LoVo (cell line): ENCODE measurements around the gene PPP1R26.
"Not testable (repeated sequence)": the region's sequence is repeated elsewhere in the genome, so short reads cannot be mapped to it uniquely, and the experiment has no call there.

Experiments
- DNase-seq: peaks from one replicate; pipeline ENCODE4 v3.0.0-alpha.2; 2016; ENCODE audit warnings: low spot score

PPP1R26 gene

GRCh38 chr9:135521608-135522095, 42.1 kb downstream of the PPP1R26 start:
- DNase-seq = no peak

DNA sequence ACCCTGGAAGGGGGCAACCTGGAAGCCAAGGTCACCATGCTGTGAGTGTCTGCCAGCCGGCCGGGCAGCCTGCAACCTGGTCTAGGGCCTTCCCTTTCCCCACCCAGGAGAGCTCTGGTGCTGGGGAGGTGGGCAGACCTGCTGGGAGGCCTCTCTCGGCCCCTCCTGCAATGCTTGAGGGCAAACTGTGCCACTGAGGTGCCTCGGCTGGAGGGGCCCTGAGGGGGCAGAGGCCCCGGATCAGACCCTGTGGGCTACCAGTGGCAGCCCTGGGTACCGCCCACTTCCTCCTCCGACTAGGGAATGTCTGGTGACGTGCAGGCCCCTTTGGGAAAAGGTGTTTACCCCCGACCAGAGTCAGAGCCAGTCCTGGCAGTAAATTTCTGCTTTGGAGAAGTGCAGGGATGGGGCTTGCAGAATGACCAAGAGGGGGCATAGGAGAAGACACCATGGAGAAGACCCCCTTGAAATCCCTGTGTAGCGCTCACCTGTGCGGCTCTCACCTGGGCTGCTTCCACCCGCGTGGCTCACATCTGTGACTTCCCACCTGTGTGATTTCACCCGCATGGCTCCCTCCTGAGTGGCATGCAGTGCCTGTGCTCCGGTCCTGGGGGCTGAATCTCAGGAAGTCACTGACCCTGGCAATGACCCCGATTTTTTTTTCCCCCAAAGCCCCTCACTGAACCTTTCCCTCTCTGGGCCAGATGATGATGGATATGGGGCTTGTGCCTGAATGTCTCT, 42.7 kb downstream of the PPP1R26 start:
- DNase-seq = no peak

- DNase-seq = no peak
These were observed 43.3 kb downstream of the PPP1R26 start for GRCh38 chr9:135522931-135523330.

DNA sequence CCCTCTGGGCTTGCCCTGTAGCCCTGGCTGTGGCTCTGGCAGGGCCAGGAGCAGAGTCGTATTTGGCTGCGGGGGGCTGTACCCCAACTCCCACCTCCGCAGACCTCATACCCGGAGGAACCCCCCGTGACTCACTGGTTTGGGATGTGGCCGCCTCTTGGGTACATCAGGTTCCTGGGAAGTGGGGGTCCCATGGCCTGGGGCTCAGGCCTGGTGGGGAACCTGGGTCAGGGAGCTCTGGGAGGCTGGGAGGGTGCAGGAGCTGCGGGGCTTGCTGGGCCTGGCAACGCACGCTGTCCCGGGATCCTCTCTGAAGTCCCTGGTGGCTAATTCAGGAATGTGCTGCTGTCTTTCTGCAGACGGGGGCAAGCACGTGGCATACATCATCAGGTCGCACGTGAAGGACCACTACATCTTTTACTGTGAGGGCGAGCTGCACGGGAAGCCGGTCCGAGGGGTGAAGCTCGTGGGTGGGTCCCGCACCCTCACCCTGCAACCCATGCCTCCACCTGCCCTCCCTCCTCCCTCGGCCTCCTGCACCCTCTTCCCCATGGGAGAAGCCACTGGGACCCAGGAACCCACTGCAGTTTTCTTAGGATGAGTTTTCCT, 44.0 kb downstream of the PPP1R26 start:
- DNase-seq = no peak

GRCh38 chr9:135524130-135524861, 44.7 kb downstream of the PPP1R26 start:
- no peak for DNase-seq

- DNase-seq = no peak
These were observed 45.9 kb downstream of the PPP1R26 start for GRCh38 chr9:135525241-135526088.

DNA sequence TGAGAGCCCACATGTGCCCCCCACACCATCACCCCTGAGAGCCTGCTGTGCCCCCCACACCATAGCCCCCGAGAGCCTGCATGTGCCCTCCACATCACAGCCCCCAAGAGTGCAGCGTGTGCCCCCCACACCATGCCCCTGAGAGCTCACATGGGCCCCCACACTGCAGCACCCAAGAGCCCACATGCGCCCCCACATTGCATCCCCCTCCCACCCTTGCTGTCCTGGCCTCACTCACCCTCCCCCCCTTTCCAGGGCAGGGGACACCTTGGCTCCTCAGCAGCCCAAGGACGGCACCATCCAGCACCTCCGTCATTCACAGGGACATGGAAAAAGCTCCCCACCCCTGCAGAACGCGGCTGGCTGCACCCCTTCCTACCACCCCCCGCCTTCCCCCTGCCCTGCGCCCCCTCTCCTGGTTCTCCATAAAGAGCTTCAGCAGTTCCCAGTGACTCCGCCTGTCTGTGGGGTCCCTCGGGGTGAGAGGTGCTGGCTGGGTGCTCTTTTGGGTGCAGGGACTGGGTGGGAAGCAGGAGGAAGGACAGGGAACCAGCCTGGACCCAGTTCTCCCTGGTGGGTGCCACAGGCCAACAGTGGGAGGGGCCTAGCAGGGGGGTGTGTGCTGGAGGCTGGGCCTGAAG, 46.6 kb downstream of the PPP1R26 start:
- no peak for DNase-seq

DNA sequence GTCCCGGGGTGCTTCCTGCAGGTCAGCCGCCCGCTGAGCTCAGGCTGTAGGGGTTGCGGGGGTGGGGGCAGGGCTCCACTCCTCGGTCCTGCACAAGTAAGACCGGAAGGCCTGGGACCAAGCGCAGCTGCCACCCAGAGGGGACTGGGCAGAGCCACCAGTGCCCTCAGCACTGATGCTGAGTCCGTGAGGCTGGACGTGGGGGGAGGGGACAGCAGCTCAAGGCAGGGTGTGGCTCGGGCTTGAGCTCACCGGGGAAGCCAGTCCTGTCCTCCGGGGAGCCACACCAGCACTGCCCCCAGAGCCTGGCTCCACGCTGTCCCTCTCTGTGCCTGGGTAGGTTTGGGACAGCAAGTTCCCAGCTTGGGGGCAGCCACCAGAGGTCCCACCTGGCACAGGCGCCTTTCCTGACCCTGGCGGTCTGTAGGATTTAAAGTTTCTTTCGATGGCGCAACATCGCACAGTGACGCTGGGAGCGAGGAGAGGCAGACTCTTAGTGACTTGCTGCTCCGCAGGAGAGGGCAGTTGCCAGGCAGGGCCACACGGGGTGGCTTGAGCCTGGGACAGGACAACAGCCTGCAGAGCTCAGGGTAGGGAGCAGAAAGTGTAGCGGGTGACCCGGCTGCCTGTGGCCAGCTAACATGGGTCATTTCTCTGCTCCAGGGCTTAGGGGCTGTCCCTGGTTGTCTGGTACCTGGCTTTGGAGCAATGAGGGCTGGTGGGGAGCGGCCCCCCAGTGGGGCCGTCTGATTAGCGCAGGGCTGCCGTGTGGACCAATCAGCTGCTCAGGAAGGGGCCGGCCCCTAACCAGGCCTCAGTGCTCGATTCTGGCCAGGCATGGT, 47.4 kb downstream of the PPP1R26 start:
- no peak for DNase-seq

DNA sequence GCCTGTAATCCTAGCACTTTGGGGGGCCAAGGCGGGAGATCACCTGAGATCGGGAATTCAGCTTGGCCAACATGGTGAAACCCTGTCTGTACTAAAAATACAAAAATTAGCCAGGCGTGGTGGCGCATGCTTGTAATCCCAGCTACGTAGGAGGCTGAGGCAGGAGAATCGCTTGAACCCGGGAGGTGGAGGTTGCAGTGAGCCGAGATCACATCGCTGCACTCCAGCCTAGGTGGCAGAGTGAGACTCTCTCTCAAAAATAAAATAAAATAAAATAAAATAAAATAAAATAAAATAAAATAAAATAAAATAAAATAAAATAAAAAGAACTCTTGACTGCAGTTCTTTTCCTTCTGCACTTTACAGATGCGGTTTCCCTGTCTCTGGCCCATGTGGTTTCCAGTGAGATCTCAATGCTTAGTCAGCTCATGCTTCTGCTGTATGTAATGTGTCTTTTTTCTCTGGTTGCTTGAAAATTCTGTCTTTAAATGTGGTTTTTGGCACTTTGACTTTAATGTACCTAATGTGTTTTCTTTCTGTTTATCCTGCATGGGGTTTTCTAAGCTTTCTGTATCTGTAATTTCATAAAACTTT, 49.4 kb downstream of the PPP1R26 start:
- DNase-seq = not testable (repeated sequence)

DNA sequence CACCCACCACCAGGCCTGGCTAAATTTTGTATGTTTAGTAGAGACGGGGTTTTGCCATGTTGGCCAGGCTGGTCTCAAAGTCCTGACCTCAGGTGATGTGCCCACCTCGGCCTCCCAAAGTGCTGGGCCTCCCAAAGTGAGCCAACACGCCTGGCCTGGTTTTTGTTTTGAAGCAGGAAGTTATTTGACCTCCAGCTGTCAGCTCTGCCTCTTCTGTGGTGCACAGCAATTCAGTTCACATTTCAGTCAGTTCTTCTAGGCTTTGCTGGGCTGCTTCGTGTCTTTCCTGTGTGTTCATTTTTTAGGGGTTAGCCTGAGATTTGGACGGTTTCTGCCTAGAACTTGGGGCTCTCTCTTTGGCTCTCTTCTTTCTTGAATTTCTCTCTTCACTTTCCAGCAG, 50.6 kb downstream of the PPP1R26 start:
- no peak for DNase-seq

DNA sequence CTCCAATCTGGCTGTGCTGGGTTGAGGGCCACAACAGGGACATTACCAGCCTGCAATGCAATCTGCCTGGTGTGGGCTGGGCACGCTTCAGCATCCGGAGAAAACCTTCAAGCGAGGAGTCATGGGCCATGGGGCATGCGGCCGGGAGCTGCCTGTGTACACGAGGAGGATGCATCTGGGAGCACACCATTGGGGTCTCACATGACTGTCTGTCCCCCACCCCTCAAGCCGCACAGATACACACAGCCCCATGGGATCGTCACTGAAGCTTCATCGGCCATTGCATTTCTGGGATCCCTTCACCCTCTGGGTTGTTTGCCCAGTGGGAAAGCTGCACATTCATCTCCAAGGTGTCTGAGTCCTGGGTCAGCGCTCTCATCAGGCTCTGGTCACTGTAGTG, 51.5 kb downstream of the PPP1R26 start:
- no peak for DNase-seq

GRCh38 chr9:135533113-135533512, 53.5 kb downstream of the PPP1R26 start:
- no peak for DNase-seq

GRCh38 chr9:135533674-135534073, 54.1 kb downstream of the PPP1R26 start:
- DNase-seq = no peak

DNA sequence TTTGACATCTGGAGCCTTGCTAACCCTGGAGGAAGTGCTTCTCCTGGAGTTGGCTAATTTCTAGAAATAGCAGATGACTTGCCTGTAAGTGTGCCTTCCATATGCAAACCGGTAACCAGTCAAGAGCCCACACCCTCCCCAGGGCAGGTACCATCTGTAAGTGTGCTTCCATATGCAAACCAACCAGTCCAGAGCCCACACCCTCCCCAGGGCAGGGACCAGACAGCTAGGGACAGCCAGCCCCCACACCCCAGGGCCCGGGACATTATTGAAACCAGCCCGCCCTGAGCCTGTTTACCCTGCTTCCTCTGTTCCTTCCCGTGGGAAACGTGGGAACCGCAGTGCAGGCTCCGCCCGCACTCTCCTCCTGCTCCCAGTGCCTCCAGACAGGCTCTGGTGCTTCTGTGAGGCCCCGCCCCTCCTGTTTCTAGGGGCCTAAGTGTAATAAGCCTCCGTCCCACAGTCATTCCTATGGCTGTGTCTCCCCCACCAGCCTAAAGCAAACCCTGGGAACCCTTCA, 54.7 kb downstream of the PPP1R26 start:
- not testable (repeated sequence) for DNase-seq

DNA sequence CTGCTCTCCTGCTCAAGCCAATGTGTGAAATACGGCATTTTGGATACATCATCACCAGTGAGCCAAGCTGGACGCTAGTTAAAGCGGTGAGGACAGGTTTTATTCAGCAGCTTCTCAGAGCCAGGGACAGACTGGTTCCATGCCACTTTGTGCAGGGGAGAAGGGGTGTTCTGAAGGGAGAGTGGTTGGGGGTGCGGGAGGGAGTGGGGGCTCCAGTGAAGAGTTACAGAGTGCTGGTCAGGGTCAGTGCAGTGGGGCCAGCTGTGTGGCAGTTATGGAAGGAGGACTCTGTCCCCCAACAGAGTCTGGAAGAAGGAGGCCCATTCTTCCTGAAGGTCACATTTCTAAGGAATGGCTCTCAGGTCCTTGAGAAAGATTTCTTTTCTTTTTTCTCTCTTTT, 55.2 kb downstream of the PPP1R26 start:
- not testable (repeated sequence) for DNase-seq

GRCh38 chr9:135535631-135536030, 56.0 kb downstream of the PPP1R26 start:
- not testable (repeated sequence) for DNase-seq

DNA sequence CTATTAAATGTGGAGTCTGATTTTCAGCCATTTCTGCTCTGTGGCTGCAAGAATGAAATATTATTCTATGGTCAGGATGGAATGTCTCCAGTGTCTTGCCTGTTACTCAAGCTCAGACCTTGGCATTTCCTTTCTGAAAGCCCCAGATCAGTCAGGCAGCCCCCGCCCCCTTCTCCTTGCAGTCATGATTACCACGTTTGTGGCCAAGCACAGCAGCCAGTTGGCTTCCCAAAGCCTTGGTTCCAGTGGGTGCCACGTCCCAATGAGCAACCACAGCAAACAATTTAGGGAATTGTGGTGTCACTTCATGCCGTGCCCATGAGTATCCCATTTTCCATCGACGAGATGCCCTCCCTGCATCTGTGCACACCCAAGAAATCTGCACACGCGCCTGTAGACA, 56.6 kb downstream of the PPP1R26 start:
- no peak for DNase-seq
